Head of caudate nucleus (tissue), 42 donors: Measurements from ENCODE around the gene CDC34.

Source experiments
- DNase-seq, 42 donors: peaks; one replicate each; pipeline versions ENCODE4 v3.0.0 to v3.0.0-alpha.2; 2020 to 2021; ENCODE audit warnings: mixed read lengths in 7 of 42
- intact Hi-C: fragments of 100-400 bp; cut with DNase I; formaldehyde crosslinking; loops from one replicate; pipeline ENCODE4 v1.15.0; 2022

The CDC34 gene

GRCh38 chr19:556611-557382 lies 25.2 kb downstream of the CDC34 start:
- DNase-seq, result no peak
- intact Hi-C loops, result no loop called here

DNA sequence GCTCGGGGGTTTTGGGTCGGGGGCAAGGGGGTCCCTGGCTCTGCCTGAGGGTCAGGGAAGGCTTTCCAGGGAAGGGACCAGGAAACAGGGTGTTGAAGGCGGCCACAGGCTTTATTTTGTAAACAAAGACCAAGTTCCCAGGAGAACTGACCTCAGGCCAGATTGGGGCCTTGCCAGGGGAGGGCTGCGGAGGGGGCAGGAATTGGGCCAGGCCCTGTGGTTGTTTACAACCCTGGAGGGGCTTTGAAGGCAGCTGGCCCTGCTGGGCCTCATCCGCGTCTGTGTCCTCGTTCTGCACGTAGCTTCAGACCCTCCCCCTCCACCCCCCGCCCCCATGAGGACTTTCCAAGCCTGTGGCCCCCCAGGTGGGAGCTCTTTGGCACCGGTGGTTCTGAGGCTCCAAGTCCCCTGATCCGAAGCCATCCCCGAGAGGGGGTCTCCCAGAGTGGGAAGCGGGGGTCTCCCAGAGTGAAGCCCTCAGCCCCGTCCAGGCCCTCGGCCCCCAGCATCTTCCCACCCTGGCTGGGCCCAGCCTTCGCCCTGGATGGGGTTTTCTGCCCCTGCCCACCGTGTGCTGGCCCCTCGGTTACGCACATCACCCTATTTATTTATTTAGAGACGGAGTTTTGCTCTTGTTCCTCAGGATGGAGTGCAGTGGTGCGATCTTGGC lies 27.3 kb downstream of the CDC34 start:
- peak in 8 of 42 donors; percentile 35 to 56 (median 40) for DNase-seq
- intact Hi-C loops, result no loop called here

DNA sequence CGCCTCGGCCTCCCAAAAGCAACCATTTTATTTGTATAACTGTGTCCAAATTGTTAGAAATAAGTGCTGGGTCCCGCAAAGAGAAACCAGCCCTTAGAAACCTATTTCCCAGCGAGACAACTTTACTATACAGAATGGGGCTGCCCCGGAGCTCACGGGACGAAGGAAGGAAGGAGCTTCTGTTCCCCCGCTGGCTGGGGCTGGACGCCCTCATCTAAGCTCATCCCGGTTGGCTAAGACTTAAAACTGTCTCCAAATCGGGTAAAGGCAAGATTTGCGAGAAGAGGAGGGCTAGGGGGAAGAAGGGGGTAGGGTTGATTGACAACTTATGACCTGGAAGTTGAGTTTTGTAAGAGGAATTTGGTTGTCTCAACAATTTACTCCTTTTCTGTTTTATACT lies 28.6 kb downstream of the CDC34 start:
- intact Hi-C loops, result no loop called here
- DNase-seq, result no peak

- intact Hi-C loops, result no loop called here
- peak in 1 of 42 donors; percentile 2 for DNase-seq
Observed at GRCh38 chr19:566403-566802, 34.8 kb downstream of the CDC34 start.

DNA sequence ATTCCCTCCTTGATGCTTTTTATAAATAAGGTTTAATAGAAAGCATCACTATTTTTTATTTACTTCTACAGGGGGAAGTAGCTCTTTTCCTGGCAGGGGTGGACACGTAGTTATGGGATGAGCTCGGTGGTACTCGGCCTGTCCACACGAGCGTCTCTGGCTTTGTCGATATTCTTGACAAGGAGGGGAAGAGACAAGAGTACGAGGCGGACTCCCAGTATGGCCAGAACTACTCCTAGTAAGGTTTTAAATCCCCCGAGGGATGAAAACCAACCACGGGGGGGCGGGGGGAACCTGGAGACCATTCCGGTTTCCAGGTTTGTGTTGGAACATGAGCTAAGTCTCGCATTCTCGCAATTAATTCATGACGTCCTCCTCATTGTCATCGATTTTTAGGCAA lies 35.3 kb downstream of the CDC34 start:
- intact Hi-C loops, result no loop called here
- peak in 1 of 42 donors; percentile 2 for DNase-seq

GRCh38 chr19:567296-567900 lies 35.8 kb downstream of the CDC34 start:
- no peak for DNase-seq
- intact Hi-C loops, result no loop called here

- intact Hi-C loops, result loop anchor here (5.0 kb wide), 1 partner anchor 38 kb away; the partner anchor contains the start of gene CDC34
- peak in 1 of 42 donors; percentile 1 for DNase-seq
Observed at GRCh38 chr19:570251-570686, 38.7 kb downstream of the CDC34 start.

DNA sequence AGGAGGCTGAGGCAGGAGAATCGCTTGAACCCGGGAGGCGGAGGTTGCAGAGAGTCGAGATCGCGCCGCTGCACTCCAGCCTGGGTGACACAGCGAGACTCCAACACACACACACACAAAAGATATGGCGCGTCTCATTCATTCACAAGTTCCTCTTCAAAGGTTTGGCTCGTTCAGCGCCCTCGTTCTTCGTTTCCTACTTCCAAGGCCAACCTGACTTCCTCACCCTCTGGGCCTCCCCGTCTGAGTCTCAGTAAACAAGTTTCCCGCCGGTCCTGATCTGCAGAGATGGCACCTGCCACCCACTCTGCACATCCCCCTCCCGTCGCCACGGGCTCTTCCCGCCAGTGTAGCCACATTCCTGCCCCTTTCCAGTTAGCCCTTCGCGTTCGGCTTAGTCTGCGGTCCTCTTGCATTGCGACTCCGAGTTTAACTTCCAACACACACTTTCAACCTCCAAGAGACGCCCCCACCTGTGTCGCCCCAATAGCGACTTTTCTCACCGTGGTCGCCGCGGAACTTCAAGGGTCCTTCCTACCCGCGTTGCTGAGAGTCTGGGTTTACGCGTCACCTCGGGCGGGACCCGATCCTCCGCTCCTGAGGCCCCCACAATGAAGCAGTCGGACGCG lies 39.5 kb downstream of the CDC34 start:
- peak in 4 of 42 donors; percentile 5 to 41 (median 20) for DNase-seq
- intact Hi-C loops, result loop anchor here (5.0 kb wide), 1 partner anchor 39 kb away; the partner anchor contains the start of gene CDC34

GRCh38 chr19:571566-571974 lies 40.0 kb downstream of the CDC34 start:
- peak in 1 of 42 donors; percentile 4 for DNase-seq
- intact Hi-C loops, result loop anchor here (5.0 kb wide), 1 partner anchor 39 kb away; the partner anchor contains the start of gene CDC34

DNA sequence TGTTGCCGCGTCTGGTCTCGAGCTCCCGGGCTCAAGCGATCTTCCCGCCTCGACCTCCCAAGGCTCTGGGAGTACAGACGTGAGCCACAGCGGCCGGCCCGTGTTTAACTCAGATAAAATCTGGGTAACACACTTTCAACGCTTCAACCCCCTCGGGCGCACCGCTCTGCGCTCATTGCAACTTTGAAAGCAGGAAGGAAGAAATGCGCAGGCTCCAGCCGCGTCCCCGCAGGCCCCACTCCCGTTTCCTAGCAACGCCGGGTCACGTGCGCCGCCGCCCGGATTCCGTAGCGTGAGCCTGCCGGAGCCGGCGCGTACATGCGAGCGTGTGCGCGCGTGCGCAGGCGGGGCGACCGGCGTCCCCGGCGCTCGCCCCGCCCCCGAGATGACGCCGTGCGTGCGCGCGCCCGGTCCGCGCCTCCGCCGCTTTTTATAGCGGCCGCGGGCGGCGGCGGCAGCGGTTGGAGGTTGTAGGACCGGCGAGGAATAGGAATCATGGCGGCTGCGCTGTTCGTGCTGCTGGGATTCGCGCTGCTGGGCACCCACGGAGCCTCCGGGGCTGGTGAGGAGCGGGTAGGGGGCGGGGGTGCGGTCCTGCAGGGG lies 40.7 kb downstream of the CDC34 start, which contains the start of gene BSG:
Gene BSG (plus strand): TSS at position 457 of the 603 bp plus-strand sequence. CDS start 39 bp downstream, at position 496.
- intact Hi-C loops, result loop anchor here (5.0 kb wide), 1 partner anchor 40 kb away; the partner anchor contains the start of gene CDC34
- peak; percentile 93 to 100 (median 98) for DNase-seq

- DNase-seq, result peak in 13 of 42 donors; percentile 20 to 64 (median 43)
- intact Hi-C loops, result loop anchor here (5.0 kb wide), 1 partner anchor 41 kb away; the partner anchor contains the start of gene CDC34
Observed at GRCh38 chr19:572743-573518, 41.4 kb downstream of the CDC34 start.

DNA sequence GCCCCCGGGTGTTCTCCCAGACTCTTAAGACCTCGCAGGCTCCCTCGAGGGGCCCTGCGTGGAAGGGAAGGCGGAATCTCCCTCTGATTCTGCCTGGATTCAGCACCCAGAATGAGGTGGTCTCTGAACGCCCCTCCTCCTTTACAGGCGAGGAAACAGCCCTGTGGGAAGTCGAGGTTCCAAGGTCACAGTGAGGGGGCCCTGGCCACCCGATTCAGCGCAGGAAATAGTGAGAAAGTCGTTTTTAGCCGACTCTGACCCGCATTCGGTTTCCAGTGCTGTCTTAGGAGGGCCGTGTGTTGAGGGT lies 41.9 kb downstream of the CDC34 start:
- intact Hi-C loops, result loop anchor here (5.0 kb wide), 1 partner anchor 41 kb away; the partner anchor contains the start of gene CDC34
- DNase-seq, result peak in 2 of 42 donors; percentile 39 to 41

- DNase-seq, result peak in 25 of 42 donors; percentile 31 to 69 (median 52)
- intact Hi-C loops, result loop anchor here (5.0 kb wide), 1 partner anchor 43 kb away; the partner anchor contains the start of gene CDC34
Observed at GRCh38 chr19:574658-575526, 43.3 kb downstream of the CDC34 start.

GRCh38 chr19:575527-576506 lies 44.3 kb downstream of the CDC34 start:
- intact Hi-C loops, result no loop called here
- DNase-seq, result peak in 24 of 42 donors; percentile 29 to 82 (median 60)

- DNase-seq, result peak in 2 of 42 donors; percentile 6 to 26
- intact Hi-C loops, result no loop called here
Observed at GRCh38 chr19:576768-577438, 45.3 kb downstream of the CDC34 start.
